ENCODE data around the gene PODXL2. TPM values are rescaled to one million over a fixed set of nuclear protein-coding genes. Genes with fewer than 3 reads are reported as not detected.

The PODXL2 gene
- total RNA-seq, 1 experiment from 2014 or later = 15.3 TPM

DNA sequence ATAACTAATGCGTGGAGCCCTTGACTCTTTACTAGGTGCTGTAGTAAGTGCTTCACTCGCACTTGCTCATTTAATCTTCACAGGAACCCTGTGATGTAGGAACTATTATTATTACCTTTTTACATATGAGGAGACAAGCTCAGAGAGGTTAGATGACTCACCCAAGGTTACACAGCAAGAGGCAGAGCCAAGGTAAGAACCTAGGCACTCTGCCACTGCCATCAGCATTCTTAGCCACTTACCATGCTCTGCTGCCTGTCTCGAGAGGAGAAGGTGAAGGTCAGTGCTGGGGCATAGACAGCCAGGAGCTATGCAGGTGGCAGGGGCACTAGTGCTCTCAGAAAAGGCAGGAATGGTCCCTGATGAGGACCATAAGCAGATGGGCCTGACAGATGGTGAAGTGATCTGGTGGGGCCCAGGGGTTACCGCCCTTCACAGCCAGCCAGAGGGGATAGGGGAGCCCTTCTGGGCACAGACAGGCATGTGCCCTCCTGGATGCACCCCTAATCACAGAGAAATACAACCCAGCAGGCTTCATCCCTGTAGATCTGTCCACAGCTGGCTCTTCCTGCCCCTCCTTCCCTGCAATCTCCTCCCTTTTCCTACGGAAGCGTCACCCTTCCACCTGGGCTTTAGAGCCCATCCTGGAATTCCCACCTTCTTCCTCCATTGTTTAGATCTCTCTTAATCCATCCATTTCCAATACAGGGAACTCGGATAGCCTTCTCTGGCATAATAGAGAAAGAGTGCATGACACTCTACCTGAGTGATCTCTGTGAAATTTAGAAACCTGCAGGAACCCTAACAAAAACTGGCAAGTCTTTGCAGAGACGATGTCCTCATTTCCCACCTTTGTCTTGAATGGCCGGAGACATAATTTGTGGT, 70.7 kb downstream of the PODXL2 start:
- Histone ChIP-seq H3K36me3 (ENCODE audit: control insufficient read depth, insufficient read depth, low read length) (no peaks in the 10 kb centered on the region), H3K4me3 (ENCODE audit: low read depth in 2 of 2, low read length in 2 of 2) (no peak overlapping the region), H3K27ac (ENCODE audit: low read length) (no peak overlapping the region), H3K9me3 (ENCODE audit: control insufficient read depth, insufficient read depth, low read depth, low read length) (no peaks in the 10 kb centered on the region), H3K27me3 (ENCODE audit: control insufficient read depth, insufficient read depth, low read length) (0 out of 2 replicates have a peak, but pooled peaks cover 2% of the 10 kb centered on the region), H3K4me1 (ENCODE audit: control insufficient read depth, insufficient read depth, low read length) (no peaks in the 10 kb centered on the region)
- POLR2A ChIA-PET = no interaction called here
- in situ Hi-C loops (cut with HindIII; ENCODE audit: low pct_unique_long_range_greater_than_20kb, low sequenced_read_pairs) = no loop called here
- CTCF ChIA-PET = interaction anchor here (0.5 kb wide), 1 partner anchor 420 kb away, joined by 3 read pairs; no protein-coding TSS in a partner anchor
- TF ChIP-seq POLR2AphosphoS5 (IDR thresholded peaks at IDR 0.05; ENCODE audit: low read depth, low read length) (no peak), SIN3A (IDR thresholded peaks at IDR 0.05; ENCODE audit: borderline replicate concordance, insufficient read depth, low read depth, low read length) (no peak), TCF7L2 (IDR thresholded peaks at IDR 0.05; ENCODE audit: low read depth, low read length) (no peak), CTCF (IDR thresholded peaks at IDR 0.05) (no peak)
- TF ChIP-seq, protein P1, sequence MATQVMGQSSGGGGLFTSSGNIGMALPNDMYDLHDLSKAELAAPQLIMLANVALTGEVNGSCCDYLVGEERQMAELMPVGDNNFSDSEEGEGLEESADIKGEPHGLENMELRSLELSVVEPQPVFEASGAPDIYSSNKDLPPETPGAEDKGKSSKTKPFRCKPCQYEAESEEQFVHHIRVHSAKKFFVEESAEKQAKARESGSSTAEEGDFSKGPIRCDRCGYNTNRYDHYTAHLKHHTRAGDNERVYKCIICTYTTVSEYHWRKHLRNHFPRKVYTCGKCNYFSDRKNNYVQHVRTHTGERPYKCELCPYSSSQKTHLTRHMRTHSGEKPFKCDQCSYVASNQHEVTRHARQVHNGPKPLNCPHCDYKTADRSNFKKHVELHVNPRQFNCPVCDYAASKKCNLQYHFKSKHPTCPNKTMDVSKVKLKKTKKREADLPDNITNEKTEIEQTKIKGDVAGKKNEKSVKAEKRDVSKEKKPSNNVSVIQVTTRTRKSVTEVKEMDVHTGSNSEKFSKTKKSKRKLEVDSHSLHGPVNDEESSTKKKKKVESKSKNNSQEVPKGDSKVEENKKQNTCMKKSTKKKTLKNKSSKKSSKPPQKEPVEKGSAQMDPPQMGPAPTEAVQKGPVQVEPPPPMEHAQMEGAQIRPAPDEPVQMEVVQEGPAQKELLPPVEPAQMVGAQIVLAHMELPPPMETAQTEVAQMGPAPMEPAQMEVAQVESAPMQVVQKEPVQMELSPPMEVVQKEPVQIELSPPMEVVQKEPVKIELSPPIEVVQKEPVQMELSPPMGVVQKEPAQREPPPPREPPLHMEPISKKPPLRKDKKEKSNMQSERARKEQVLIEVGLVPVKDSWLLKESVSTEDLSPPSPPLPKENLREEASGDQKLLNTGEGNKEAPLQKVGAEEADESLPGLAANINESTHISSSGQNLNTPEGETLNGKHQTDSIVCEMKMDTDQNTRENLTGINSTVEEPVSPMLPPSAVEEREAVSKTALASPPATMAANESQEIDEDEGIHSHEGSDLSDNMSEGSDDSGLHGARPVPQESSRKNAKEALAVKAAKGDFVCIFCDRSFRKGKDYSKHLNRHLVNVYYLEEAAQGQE (IDR thresholded peaks at IDR 0.05; ENCODE audit: insufficient read depth in 1 of 2, low read depth in 2 of 2, low read length in 1 of 2) = no peak
- ATAC-seq (no peak), DNase-seq (ENCODE audit: low read depth, low spot score) (no peak)
- intact Hi-C loops (cut with micrococcal nuclease; ENCODE audit: unreplicated experiment) = loop anchor here (10.0 kb wide), 1 partner anchor 125 kb away; the partner anchor contains the start of gene MGLL
- BruUV-seq (replicated peaks) = no TSS peak

DNA sequence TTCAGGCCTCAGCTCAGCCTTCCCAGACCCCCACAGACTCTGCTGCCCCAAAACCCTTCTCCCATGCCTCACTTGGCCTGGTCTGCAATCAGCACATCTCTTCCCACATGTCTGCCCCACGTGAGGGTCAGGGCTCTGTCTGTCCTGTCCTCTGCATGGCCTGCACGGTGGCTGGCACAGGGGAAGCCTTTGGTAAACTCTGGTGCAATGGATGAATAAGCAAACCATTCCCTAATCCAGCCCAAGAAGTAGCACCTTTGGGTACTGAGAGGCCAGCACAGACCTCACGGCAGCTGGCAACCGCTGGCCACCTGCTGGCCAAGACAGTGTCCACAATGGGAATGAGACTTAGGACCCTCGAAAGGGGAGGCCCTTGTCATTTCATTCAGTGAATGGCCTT, 71.4 kb downstream of the PODXL2 start:
- CTCF ChIA-PET = no interaction called here
- H3K36me3 ChIP-seq (ENCODE audit: control insufficient read depth, insufficient read depth, low read length) = no peaks in the 10 kb centered on the region
- TF ChIP-seq TCF7L2 (IDR thresholded peaks at IDR 0.05; ENCODE audit: low read depth, low read length) = no peak
- TF ChIP-seq CTCF (IDR thresholded peaks at IDR 0.05) = no peak
- no peak for TF ChIP-seq SIN3A (IDR thresholded peaks at IDR 0.05; ENCODE audit: borderline replicate concordance, insufficient read depth, low read depth, low read length)
- no peak for TF ChIP-seq POLR2AphosphoS5 (IDR thresholded peaks at IDR 0.05; ENCODE audit: low read depth, low read length)
- TF ChIP-seq, protein P1 (IDR thresholded peaks at IDR 0.05; ENCODE audit: insufficient read depth in 1 of 2, low read depth in 2 of 2, low read length in 1 of 2) = no peak
- no peaks in the 10 kb centered on the region for H3K4me1 ChIP-seq (ENCODE audit: control insufficient read depth, insufficient read depth, low read length)
- POLR2A ChIA-PET = no interaction called here
- no peaks in the 10 kb centered on the region for H3K9me3 ChIP-seq (ENCODE audit: control insufficient read depth, insufficient read depth, low read depth, low read length)
- H3K27me3 ChIP-seq (ENCODE audit: control insufficient read depth, insufficient read depth, low read length) = 0 out of 2 replicates have a peak, but pooled peaks cover 2% of the 10 kb centered on the region
- in situ Hi-C loops (cut with HindIII; ENCODE audit: low pct_unique_long_range_greater_than_20kb, low sequenced_read_pairs) = no loop called here
- H3K4me3 ChIP-seq (ENCODE audit: low read depth in 2 of 2, low read length in 2 of 2) = no peak overlapping the region
- DNase-seq (ENCODE audit: low read depth, low spot score) = no peak
- no peak overlapping the region for H3K27ac ChIP-seq (ENCODE audit: low read length)
- no TSS peak for BruUV-seq (replicated peaks)
- intact Hi-C loops (cut with micrococcal nuclease; ENCODE audit: unreplicated experiment) = no loop called here
- ATAC-seq = no peak

All from Panc1 (cell line).